SU-DHL-6 (cell line): ENCODE results near the gene C1GALT1C1L.
A peak's percentile ranks its signal among the peaks of the same experiment; 100 is the strongest.
"Not testable (repeated sequence)": the region's sequence is repeated elsewhere in the genome, so short reads cannot be mapped to it uniquely, and the experiment has no call there.

Experiments
- H2AFZ ChIP-seq: fragments of 200-600 bp; sonication (generic); 2 replicates; pipeline ENCODE4 v1.6.1; 2014; ENCODE audit warnings: low read depth, mild to moderate bottlenecking, moderate library complexity, mixed read lengths, antibody characterized with exemption, low read length; ENCODE audit not compliant: severe bottlenecking
- H3F3A ChIP-seq: fragments of 200-600 bp; shearing (Covaris generic); 2 replicates; pipeline ENCODE4 v1.6.0; 2016; ENCODE audit warnings: antibody characterized with exemption, mild to moderate bottlenecking; ENCODE audit not compliant: insufficient read depth
- H3K27ac ChIP-seq: fragments of 200-600 bp; sonication (generic); 2 replicates; pipeline ENCODE4 v1.5.1; 2016; ENCODE audit warnings: low read depth, mild to moderate bottlenecking, low read length, moderate library complexity, mixed read lengths
- H3K27me3 ChIP-seq: fragments of 200-600 bp; sonication (generic), shearing (Covaris generic); 2 replicates; pipeline ENCODE4 v1.6.0; 2014; ENCODE audit warnings: mild to moderate bottlenecking, low read length
- H3K36me3 ChIP-seq: fragments of 200-600 bp; sonication (generic); 2 replicates; pipeline ENCODE4 v1.6.1; 2014; ENCODE audit warnings: mild to moderate bottlenecking, low read length, mixed read lengths
- H3K4me2 ChIP-seq: fragments of 300-600, 200-600 bp; shearing (Covaris generic), sonication (generic); 2 replicates; pipeline ENCODE4 v1.6.0; 2014; ENCODE audit warnings: low read length, low read depth, mild to moderate bottlenecking; ENCODE audit not compliant: poor library complexity, severe bottlenecking
- H3K4me3 ChIP-seq: fragments of 200-600 bp; sonication (generic); 2 replicates; pipeline ENCODE4 v1.5.1; 2014; ENCODE audit warnings: antibody characterized with exemption, low read length, mild to moderate bottlenecking, mixed read lengths; ENCODE audit not compliant: insufficient read depth, poor library complexity, severe bottlenecking
- H3K79me2 ChIP-seq: fragments of 200-600 bp; sonication (generic); 2 replicates; pipeline ENCODE4 v1.6.1; 2014; ENCODE audit warnings: mild to moderate bottlenecking, low read length, moderate library complexity; ENCODE audit not compliant: insufficient read depth
- H3K9ac ChIP-seq: fragments of 200-600 bp; sonication (generic); 2 replicates; pipeline ENCODE4 v1.7.0; 2014; ENCODE audit warnings: mild to moderate bottlenecking, low read length
- H3K9me2 ChIP-seq: fragments of 200-600 bp; sonication (generic); replicated peaks from 2 replicates; pipeline ENCODE4 v1.6.1; 2014; ENCODE audit warnings: low read length; ENCODE audit not compliant: insufficient read depth
- H3K9me3 ChIP-seq: fragments of 200-600 bp; sonication (generic); 2 replicates; pipeline ENCODE4 v1.6.1; 2014; ENCODE audit warnings: low read length, mixed read lengths; ENCODE audit not compliant: insufficient read depth
- H4K20me1 ChIP-seq: fragments of 200-600 bp; sonication (generic); 2 replicates; pipeline ENCODE4 v1.6.1; 2014; ENCODE audit warnings: low read depth, mild to moderate bottlenecking, antibody characterized with exemption, low read length, moderate library complexity, mixed read lengths
- CTCF ChIP-seq: fragments of 200-600 bp; sonication (generic); IDR thresholded peaks from one replicate; pipeline ENCODE4 v1.5.1; 2017; ENCODE audit warnings: antibody characterized with exemption, mild to moderate bottlenecking, low read length, moderate library complexity; ENCODE audit not compliant: insufficient read depth, poor library complexity, severe bottlenecking
- EZH2phosphoT487 ChIP-seq: fragments of 200-600 bp; sonication (generic), shearing (Covaris generic); conservative IDR thresholded peaks from 2 replicates; pipeline ENCODE4 v1.6.1; 2018; ENCODE audit warnings: mild to moderate bottlenecking, antibody characterized with exemption, low read length, moderate library complexity, mixed read lengths

The C1GALT1C1L gene

DNA sequence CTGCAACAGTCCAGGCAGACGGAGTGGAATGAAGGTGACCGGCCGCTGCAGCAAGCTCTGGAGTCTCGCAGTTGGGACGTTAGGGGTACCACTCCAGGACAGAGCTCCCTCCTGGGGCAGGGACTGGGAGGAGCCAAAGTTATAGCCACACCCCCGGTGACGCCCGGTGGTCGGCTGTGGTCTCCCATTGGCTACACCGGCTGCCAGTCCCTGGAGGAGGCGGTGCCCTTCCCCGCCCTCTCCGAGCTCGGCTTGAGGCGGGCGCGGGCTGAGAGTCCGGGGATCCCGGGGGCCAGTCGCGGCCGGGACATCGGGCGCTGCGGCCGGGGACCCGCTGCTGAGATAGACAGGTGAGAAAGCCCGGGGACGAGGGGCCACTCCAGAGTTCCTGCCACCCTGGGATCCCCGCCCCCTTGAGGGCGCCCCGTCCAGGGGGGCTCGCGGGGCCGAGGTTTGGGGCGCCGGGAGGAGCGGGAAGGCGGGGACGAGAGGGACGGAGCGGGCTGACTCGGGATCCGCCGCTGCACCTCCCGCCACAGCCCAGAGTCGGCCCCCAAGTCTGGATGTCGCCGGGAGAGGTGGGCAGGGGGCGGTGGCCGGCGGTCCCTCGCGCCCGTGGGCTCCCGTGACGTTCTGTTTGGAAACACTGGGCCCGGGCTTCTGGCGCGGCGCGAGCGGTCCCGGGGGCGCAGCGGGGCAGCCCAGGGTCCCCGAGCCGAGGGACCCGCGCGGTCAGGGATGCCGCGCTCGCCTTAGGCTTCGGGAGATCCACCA, 39.0 kb downstream of the C1GALT1C1L start, which contains the start of gene PLEKHH2:
Gene PLEKHH2 (plus strand): TSS at position 231 of the 774 bp plus-strand sequence. CDS start 7,414 bp downstream, outside the sequence.
- peaks cover 4% of the 10 kb centered on the region; the same call in 1 of the 2 replicates for H3K9me3 ChIP-seq
- no peaks in the 10 kb centered on the region for H3K79me2 ChIP-seq
- H3F3A ChIP-seq = no peaks in the 10 kb centered on the region
- H3K4me3 ChIP-seq = peak within 1 kb of the TSS; percentile 19
- TF ChIP-seq EZH2phosphoT487 = no peak
- no peak for TF ChIP-seq CTCF
- peak within 1 kb of the TSS; percentile 37 for H3K4me2 ChIP-seq
- H3K9ac ChIP-seq = no peak within 1 kb of the TSS
- H4K20me1 ChIP-seq = no peaks in the 10 kb centered on the region
- H3K27ac ChIP-seq = no peak within 1 kb of the TSS
- H2AFZ ChIP-seq = peak within 1 kb of the TSS; percentile 67
- H3K36me3 ChIP-seq = no peaks in the 10 kb centered on the region
- H3K9me2 ChIP-seq = no peaks in the 10 kb centered on the region
- H3K27me3 ChIP-seq = no peaks in the 10 kb centered on the region

DNA sequence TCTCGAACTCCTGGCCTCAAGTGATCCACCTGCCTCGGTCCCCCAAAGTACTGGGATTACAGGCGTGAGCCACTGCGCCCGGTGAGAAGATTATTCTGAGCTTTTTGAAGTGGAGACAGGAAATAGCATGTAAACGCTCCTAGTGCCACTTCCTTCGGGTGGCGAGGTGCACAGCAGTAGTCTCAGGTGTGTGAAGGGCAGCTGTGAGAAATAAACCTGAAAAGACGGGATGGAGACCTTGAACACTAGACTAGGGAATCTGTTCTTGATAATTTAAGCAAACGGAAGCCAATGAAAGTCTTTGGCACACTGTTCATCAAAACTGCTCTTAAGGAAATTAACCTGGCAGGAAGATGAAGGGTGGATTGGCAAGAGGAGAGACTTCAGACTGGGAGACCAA, 39.6 kb downstream of the C1GALT1C1L start:
- H3K4me3 ChIP-seq = peak overlapping the region; percentile 19
- peak overlapping the region; percentile 37 for H3K4me2 ChIP-seq
- H3K27ac ChIP-seq = no peak overlapping the region
- H3F3A ChIP-seq = no peaks in the 10 kb centered on the region
- H3K36me3 ChIP-seq = no peaks in the 10 kb centered on the region
- TF ChIP-seq EZH2phosphoT487 (no peak), CTCF (no peak)
- H3K79me2 ChIP-seq = no peaks in the 10 kb centered on the region
- no peaks in the 10 kb centered on the region for H3K27me3 ChIP-seq
- no peak overlapping the region for H3K9ac ChIP-seq
- peak overlapping the region; percentile 67 for H2AFZ ChIP-seq
- peaks cover 4% of the 10 kb centered on the region; the same call in 1 of the 2 replicates for H3K9me3 ChIP-seq
- no peaks in the 10 kb centered on the region for H4K20me1 ChIP-seq
- H3K9me2 ChIP-seq = no peaks in the 10 kb centered on the region

GRCh38 chr2:43636153-43636552, 40.1 kb downstream of the C1GALT1C1L start:
- H3K79me2 ChIP-seq, H3K27me3 ChIP-seq, H3K27ac ChIP-seq, H4K20me1 ChIP-seq, H3F3A ChIP-seq, H3K4me3 ChIP-seq, H2AFZ ChIP-seq, H3K9ac ChIP-seq, H3K36me3 ChIP-seq, H3K9me2 ChIP-seq, H3K9me3 ChIP-seq, H3K4me2 ChIP-seq: not testable (repeated sequence)

DNA sequence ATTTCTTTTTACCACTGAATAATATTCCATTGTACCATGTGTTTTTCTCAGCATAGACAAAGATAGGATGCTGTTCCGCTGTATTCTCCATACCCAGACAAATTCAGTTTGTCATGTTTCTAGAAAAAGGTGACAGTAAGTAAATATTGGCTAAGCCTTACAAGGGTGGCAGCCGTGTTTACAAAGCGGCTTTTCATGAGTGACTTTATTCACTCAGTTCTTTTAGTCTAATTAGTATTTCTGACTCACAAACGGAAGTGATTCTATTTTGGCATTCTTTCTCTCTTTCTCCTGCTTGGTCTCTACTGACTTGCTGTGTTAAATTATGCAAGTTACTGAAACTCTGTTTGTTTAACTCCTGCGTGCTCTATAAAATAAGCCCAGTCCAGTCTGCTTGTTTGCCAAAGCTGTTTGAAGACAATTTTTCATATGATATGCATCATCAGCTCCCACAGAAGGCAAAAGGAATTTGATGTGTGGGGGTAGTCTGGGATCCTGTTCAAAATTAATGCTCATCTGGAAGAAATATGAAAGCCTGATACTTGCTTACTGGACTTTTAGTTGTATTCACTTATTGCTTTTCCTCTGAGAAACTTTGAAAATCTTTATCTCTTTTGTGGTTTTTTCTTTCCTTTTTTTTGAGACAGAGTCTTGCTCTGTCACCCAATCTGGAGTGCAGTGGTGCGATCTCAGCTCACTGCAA, 41.5 kb downstream of the C1GALT1C1L start:
- Histone ChIP-seq H2AFZ (no peak overlapping the region), H4K20me1 (no peaks in the 10 kb centered on the region), H3F3A (no peaks in the 10 kb centered on the region), H3K27ac (no peak overlapping the region), H3K36me3 (no peaks in the 10 kb centered on the region), H3K27me3 (no peaks in the 10 kb centered on the region), H3K9me3 (peaks cover 4% of the 10 kb centered on the region; the same call in 1 of the 2 replicates), H3K4me3 (no peak overlapping the region), H3K9ac (no peak overlapping the region), H3K9me2 (no peaks in the 10 kb centered on the region), H3K4me2 (no peak overlapping the region), H3K79me2 (no peaks in the 10 kb centered on the region)
- TF ChIP-seq CTCF = no peak
- TF ChIP-seq EZH2phosphoT487 = no peak
